ENCODE data around the gene WDR43. TPM values are rescaled to one million over a fixed set of nuclear protein-coding genes. Genes with fewer than 3 reads are reported as not detected.

WDR43 gene
- 89.4 and 134 TPM in 2 replicates for total RNA-seq (2014; rRNA removed)
- percentile 96 among the genes with signal in this experiment for Bru-seq, nascent RNA
- BruChase-seq, experiment 1, labeled RNA remaining after a 6-hour chase: percentile 94 among the genes with signal in this experiment
- percentile 96 among the genes with signal in this experiment for BruChase-seq, experiment 2, labeled RNA remaining after a 2-hour chase
- long read RNA-seq, transcript WDR43-202 (18 exons, 3,533 nt): major isoform, 143 of 193 reads
- long read RNA-seq, partial matches to known transcripts: 13 of 193 reads
- long read RNA-seq, other reads (novel, unspliced or antisense): 37 of 193 reads

- CTCF ChIA-PET: no interaction called here
- BruUV-seq (replicated peaks): no TSS peak
- intact Hi-C loops (cut with micrococcal nuclease): loop anchor here (1.0 kb wide), 1 partner anchor 24 kb away; the partner anchor contains the start of gene TRMT61B
Measured at GRCh38 chr2:28894470-28895188, at the start of gene WDR43. WDR43 (plus strand) TSS chr2:28894667; CDS start chr2:28894699, 32 bp downstream.

DNA sequence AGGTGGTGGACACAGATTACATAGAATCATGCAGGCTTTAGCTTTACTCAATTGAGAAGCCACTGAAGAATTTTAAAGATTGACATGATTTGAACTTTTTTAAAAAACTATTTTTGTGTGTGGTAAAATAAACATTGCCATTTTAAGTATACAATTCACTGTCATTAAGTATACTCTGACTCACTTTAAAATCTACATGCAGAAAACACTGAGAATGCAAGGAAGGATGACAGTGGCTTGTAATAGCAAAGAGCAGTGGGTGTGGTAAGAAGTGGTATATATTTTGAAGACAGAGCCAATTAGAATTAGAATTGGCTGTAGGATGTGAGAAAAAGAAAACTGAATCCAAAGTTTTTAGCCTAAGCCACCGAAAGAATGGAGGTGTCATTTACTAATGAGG, 39.3 kb upstream of the WDR43 start:
- H3K4me1 ChIP-seq (ENCODE audit: insufficient read depth, low read length): peaks cover 11% of the 10 kb centered on the region
- no TSS peak for BruUV-seq (replicated peaks)
- intact Hi-C loops (cut with micrococcal nuclease): loop anchor here (2.0 to 5.0 kb wide), 2 partner anchors 34 to 47 kb away; no protein-coding TSS in a partner anchor
- no peaks in the 10 kb centered on the region for H3K9me3 ChIP-seq (ENCODE audit: low read length)
- H3K9me2 ChIP-seq (replicated peaks; ENCODE audit: low read length): no peaks in the 10 kb centered on the region
- peak overlapping the region; percentile 60 for H3K27ac ChIP-seq (ENCODE audit: low read length)
- ATAC-seq: peak; percentile 100
- ChIA-PET CTCF (no interaction called here), POLR2A (ENCODE audit: unreplicated experiment) (interaction anchor here (0.6 kb wide), 1 partner anchor 10 kb away, joined by 4 read pairs; no protein-coding TSS in a partner anchor)
- H3F3A ChIP-seq (ENCODE audit: low read length, unreplicated experiment): no peaks in the 10 kb centered on the region
- no peak overlapping the region for H3K9ac ChIP-seq (ENCODE audit: low read length)
- no peak overlapping the region for H2AFZ ChIP-seq (ENCODE audit: low read length)
- no peak for TF ChIP-seq EZH2 (IDR thresholded peaks at IDR 0.05; ENCODE audit: low read length, unreplicated experiment)
- TF ChIP-seq EZH2phosphoT487 (IDR thresholded peaks at IDR 0.05; ENCODE audit: borderline replicate concordance, low read length): no peak
- no peak for TF ChIP-seq CTCF (conservative IDR thresholded peaks at IDR 0.05; ENCODE audit: low read depth, low read length)
- peak; percentile 58 for DNase-seq
- H3K79me2 ChIP-seq (ENCODE audit: low read length): no peaks in the 10 kb centered on the region
- no peaks in the 10 kb centered on the region for H4K20me1 ChIP-seq (ENCODE audit: low read length)
- H3K4me3 ChIP-seq (ENCODE audit: low read length): no peak overlapping the region
- H3K36me3 ChIP-seq (ENCODE audit: low read depth, low read length): no peaks in the 10 kb centered on the region; the same call in 1 of the 2 replicates
- H3K4me2 ChIP-seq (ENCODE audit: low read length): peak overlapping the region; percentile 7; the same call in 1 of the 2 replicates
- no peaks in the 10 kb centered on the region for H3K27me3 ChIP-seq (ENCODE audit: low read length)

More at GRCh38 chr2:28894470-28895188, at the start of gene WDR43:
- H3K4me3 ChIP-seq (ENCODE audit: low read length): peak within 1 kb of the TSS; percentile 92
- DNase-seq: peak; percentile 99
- POLR2A ChIA-PET (ENCODE audit: unreplicated experiment): no interaction called here
- no peaks in the 10 kb centered on the region for H3F3A ChIP-seq (ENCODE audit: low read length, unreplicated experiment)
- H3K9ac ChIP-seq (ENCODE audit: low read length): peak within 1 kb of the TSS; percentile 99
- H3K9me2 ChIP-seq (replicated peaks; ENCODE audit: low read length): no peaks in the 10 kb centered on the region
- H3K9me3 ChIP-seq (ENCODE audit: low read length): no peaks in the 10 kb centered on the region
- peaks cover 40% of the 10 kb centered on the region for H4K20me1 ChIP-seq (ENCODE audit: low read length)
- peak within 1 kb of the TSS; percentile 93 for H3K4me2 ChIP-seq (ENCODE audit: low read length)
- peak; percentile 86 for ATAC-seq
- H3K79me2 ChIP-seq (ENCODE audit: low read length): peaks cover 52% of the 10 kb centered on the region
- peak within 1 kb of the TSS; percentile 72 for H2AFZ ChIP-seq (ENCODE audit: low read length)
- no peaks in the 10 kb centered on the region for H3K27me3 ChIP-seq (ENCODE audit: low read length)
- TF ChIP-seq EZH2 (IDR thresholded peaks at IDR 0.05; ENCODE audit: low read length, unreplicated experiment) (no peak), EZH2phosphoT487 (IDR thresholded peaks at IDR 0.05; ENCODE audit: borderline replicate concordance, low read length) (no peak), CTCF (conservative IDR thresholded peaks at IDR 0.05; ENCODE audit: low read depth, low read length) (no peak)
- H3K4me1 ChIP-seq (ENCODE audit: insufficient read depth, low read length): peaks cover 24% of the 10 kb centered on the region
- H3K36me3 ChIP-seq (ENCODE audit: low read depth, low read length): peaks cover 13% of the 10 kb centered on the region; the same call in 1 of the 2 replicates
- H3K27ac ChIP-seq (ENCODE audit: low read length): peak within 1 kb of the TSS; percentile 71

Measured in PC-3 (cell line).